NCI-H2107 (cell line): ENCODE data around the gene RND2.
"Not testable (repeated sequence)": the region's sequence is repeated elsewhere in the genome, so short reads cannot be mapped to it uniquely, and the experiment has no call there.

Source experiments
- DNase-seq: peaks from one replicate; lab custom pipeline; 2025; lab: John Stamatoyannopoulos, UW

The RND2 gene

DNA sequence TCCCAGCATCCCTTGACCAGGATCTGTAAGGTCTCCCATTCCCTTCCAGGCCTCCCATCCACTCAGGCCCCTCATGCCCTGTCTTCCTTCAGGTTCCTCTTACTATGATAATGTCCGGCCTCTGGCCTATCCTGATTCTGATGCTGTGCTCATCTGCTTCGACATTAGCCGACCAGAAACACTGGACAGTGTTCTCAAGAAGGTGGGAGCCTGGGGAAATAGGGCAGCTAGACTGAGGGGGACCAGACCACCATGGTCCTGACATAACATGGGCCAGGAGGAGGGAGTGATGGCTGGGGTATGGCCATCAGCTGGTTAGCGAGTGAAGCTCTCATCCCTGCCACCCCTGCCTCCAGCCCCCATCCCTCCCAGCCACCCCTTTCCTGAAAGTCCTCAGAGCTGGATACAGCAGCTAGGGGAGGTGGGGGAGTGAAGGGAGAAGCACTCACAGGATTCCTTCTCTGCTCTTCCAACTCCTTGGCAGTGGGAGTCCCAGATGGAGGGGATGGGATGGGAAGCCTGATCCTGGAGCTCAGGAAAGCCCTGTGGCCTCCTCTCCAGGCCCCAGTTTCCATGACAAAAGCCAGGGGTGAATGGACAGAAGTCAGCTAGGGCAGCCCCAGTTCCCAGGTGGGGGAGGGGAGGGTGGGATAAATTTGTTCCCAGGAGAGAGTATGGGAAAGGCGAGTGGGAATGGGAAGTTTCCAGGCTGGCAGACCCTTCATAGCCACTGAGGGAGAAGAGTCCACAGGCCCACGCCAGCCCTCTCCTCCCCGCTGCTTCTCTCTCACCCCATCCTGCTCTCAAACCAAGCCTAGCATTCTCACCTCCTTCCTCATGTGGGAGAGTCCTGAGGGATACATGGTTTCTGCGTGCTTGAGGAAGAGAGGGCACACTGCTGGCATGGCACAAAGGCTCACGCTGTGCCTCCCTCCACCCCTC is 2.3 kb downstream of the RND2 start:
- no peak for DNase-seq

GRCh38 chr17:43028221-43028861 is 3.3 kb downstream of the RND2 start:
- DNase-seq = no peak

GRCh38 chr17:43030137-43030767 is 5.2 kb downstream of the RND2 start:
- DNase-seq = no peak

DNA sequence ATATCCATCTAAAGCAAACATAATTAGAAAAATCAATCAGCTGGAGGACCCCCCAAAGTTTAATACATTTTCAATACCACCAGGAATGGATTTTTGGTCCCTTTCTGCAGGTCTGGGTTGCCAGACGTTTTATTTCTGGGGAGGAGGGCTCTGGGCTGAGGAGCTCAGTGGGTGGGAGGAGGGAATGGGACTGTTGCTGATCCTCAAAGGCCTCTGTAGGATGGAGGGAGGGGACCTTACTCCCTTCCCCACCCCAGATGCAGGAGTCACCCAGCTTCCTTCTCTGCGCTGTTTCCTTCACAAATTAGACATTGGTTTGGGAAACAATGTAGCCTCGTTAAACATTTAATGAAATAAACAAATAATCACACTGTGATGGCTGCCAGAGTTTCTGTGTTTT is 6.6 kb downstream of the RND2 start:
- no peak for DNase-seq

DNA sequence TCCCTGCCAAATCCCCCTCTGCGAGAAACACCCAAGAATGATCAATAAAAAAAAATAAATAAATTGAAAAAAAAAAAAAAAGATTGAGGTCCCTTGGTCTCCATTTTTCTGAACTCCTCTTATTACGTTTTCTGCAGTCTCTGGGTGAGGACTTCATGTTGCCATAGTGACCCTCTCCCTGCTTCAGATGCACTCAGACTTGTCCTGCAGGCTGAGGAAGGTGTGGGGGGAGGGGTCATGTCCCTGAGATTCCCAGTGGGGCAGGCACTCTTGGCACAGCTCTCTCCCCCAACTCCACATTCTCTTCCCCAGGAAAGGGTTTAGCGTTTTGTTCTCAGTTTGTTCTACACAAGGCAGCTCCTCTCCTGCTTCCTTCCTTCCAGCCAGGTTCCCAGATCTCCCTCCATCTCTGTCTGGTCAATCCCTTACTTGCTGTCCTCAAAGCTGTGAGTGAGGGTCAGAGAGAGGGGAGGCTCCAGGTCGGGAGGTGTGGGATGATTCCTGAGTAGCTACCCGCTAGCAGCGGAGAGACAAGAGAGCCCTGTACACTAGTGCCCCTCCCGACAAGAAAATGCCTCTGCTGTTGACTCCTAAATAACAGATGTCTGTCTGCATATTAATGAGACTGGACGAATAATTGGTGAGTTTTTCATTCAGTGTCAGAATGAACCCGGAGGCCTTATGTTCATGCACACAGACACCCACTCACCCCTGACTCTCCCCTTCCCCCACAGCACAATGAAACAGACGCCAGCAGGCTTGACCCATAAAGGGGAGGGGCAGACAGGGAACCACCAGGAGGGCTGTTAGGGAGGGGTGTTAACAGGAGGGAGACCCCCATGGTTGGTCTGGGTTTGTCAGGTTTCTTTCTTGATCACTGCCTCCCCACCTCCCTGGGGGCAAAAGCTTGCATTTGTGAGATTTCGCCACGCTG is 9.2 kb downstream of the RND2 start:
- DNase-seq = no peak

DNA sequence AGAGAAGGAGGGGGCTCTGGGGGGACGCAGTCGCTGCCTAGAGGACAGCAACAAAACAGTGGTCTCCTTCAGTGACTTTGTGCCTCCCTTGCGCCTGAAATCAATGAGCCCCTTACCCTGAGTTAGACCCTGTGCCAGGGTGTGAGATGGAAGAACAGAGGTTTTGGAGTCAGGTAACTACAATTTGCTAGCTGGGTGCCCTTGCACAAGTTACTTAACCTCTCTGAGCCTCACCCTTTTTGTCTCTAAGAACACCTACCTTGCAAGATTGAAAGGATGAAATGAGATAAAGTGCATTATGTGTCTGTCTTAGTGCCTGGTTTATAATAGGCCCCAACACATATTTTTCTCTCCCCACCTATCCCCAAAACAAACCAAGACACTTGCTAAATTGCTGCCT is 9.9 kb downstream of the RND2 start:
- DNase-seq = no peak

DNA sequence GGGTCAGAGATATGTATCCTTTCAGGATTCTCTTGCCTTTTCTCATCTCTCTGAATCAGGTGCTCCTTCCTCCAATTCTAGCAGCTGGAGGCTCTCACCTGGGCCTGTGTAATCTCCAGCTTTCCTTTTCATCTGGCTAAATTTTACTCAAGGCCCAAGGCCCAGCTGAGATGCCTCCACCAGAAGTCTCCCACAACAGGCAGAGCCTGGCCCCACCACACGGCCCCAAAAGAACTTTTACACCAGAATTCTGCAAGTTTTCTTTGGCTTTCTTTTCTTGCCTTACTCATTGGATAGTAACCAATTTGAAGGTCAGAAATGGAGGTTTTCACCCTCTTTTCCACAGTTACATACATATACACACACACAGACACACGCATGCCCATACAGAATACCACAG is 14.6 kb downstream of the RND2 start:
- no peak for DNase-seq

DNA sequence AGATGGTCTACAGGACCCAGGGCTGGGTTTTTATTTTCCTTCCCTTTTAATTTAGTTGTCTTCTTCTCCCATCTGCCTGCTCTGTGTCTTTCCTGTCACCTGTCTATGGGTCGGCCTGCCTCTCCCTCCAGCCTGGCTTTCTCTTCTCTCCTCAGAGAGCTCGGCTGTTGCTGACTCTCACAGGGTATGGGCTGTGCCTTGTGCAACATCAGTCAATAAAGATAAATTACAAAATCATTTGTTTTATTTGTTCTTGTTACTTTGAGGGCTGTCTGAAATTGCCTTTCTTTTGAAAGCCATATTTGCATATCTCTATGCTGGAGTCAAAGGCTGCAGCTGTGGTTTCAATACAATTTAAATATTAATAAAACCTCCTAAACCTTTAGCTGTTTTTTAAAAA is 15.6 kb downstream of the RND2 start:
- no peak for DNase-seq

- no peak for DNase-seq
Measured at GRCh38 chr17:43042025-43042628, 17.1 kb downstream of the RND2 start.

GRCh38 chr17:43043307-43043706 is 18.3 kb downstream of the RND2 start:
- DNase-seq = no peak

DNA sequence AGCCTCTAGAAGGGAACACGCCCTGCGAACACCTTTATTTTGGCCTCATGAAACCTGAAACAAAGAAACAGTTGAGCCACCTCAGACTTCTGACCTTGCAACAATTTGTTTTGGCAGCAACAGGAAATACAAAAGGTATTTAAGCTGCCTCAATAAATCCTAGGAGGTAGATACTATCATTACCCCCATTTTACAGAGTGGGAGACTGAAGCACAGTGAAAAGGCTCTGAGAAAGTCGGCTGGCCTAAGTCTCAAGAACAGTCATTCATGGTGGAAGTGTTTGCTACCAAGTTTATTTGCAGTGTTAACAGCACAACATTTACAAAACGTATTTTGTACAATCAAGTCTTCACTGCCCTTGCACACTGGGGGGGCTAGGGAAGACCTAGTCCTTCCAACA is 19.0 kb downstream of the RND2 start:
- DNase-seq = no peak

DNA sequence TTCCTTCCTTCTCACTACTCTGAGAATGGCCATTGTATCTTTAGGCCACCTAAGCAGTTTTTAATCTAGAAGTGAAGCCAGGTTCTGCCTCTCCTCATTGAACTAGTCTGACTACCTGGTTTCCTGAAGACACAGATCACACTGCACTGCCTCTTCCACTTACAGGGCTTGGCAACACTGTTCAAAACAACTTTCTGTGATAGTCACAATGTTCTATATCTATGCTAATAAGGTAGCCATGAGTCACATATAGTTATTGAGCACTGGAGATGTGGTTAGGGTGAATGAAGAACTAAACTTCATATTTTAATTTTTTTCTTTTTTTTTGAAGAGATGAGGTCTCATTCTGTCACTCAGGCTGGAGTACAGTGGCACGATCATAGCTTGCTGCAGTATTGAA is 26.9 kb downstream of the RND2 start:
- no peak for DNase-seq

DNA sequence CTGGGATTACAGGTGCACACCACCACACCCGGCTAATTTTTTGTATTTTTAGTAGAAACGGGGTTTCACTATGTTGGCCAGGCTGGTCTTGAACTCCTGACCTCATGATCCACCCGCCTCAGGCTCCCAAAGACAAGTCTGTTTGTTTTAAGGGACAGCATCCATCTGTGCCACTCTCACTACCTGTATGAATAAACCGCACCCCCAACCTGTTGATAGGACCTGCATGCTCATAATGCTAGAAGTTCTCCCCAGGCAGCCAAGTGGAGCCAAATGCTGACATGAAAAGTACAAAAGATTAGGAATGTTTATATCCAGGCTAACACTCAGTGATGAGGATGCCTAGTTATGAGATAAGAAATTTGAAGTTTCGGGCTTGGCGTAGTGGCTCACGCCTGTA is 28.0 kb downstream of the RND2 start:
- DNase-seq = not testable (repeated sequence)

GRCh38 chr17:43056051-43056450 is 31.0 kb downstream of the RND2 start:
- DNase-seq = no peak

DNA sequence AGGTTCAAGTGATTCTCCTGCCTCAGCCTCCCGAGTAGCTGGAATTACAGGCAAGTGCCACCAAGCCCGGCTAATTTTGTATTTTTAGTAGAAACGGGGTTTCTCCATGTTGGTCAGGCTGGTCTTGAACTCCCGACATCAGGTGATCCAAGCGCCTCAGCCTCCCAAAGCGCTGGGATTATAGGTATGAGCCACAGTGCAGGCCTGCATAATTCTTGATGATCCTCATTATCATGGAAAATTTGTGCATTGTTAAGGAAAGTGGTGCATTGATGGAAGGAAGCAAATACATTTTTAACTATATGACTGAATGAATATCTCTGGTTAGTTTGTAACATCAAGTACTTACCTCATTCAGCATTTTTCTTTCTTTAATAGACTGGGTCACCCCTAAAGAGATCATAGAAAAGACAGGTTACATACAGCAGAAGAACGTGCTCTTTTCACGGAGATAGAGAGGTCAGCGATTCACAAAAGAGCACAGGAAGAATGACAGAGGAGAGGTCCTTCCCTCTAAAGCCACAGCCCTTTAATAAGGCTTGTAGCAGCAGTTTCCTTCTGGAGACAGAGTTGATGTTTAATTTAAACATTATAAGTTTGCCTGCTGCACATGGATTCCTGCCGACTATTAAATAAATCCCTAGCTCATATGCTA is 38.1 kb downstream of the RND2 start:
- no peak for DNase-seq

GRCh38 chr17:43068570-43069367 is 43.7 kb downstream of the RND2 start:
- DNase-seq = no peak

DNA sequence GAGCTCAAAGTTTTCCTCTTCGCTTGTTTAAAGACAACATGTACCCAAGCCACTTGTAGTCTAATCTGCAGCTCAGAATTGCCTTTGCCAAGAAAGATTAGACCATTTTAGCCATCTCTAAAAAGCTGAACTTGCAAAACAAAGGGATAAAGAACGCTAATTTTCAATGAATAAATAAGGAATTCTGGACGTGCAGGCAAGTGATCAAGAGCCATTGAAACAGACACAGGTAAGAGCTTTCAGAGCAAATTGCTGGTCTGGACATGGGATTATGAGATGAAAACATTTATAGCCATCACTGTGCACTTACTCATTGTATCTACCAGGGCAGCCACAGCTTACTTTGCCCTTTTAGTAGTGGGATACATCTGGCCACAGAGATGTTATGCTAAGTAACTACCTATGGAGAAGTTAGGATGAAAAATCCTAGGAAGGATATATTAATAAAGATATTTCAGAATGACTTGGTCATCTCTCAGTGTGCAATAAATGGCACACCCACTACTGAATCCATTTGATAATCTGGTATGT is 44.4 kb downstream of the RND2 start:
- DNase-seq = no peak

DNA sequence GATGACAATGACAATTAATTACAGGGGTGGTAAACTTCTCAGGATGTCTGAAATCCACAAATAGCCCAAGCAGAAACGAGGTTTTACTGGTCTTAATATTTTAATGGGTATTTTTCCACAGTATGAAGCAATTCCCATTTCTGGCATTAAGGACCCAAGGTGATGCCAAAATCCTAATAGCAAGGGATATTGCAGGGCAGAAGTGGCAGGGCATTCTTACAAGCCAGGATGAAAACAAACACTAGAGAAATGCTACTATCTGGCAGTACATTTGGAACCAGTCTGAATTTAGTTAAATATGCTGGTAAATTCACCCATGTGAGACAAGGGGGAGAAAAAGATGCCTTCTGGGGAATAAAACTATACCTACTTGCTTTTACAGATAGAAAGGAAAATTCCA is 45.2 kb downstream of the RND2 start:
- DNase-seq = no peak

DNA sequence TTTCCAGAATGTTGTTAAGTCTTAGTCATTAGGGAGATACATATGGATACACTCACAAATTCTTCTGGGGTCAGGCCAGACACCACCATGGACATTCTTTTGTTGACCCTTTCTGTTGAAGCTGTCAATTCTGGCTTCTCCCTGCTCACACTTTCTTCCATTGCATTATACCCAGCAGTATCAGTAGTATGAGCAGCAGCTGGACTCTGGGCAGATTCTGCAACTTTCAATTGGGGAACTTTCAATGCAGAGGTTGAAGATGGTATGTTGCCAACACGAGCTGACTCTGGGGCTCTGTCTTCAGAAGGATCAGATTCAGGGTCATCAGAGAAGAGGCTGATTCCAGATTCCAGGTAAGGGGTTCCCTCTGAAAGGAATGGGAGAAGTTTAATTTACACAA is 45.8 kb downstream of the RND2 start:
- DNase-seq = no peak

DNA sequence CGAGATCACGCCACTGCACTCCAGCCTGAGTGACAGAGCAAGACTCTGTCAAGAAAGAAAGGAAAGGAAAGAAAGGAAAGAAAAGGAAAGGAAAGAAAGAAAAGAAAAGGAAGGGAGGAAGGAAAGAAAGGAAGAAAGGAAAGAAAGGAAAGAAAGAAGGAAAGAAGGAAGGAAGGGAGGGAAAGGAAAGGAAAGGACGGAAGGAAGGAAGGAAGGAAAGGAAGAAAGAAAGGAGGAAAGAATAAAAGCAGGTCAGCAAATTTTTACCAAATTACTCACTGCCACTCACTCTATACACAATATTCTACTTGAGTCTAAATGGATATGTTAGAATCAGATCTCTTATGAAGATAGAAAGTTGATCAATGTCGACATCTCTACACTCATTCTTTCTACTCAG is 49.8 kb downstream of the RND2 start:
- no peak for DNase-seq
